ENCODE measurements around the gene THRSP. TPM values are rescaled to one million over a fixed set of nuclear protein-coding genes. Genes with fewer than 3 reads are reported as not detected.
"Not testable (repeated sequence)": the region's sequence is repeated elsewhere in the genome, so short reads cannot be mapped to it uniquely, and the experiment has no call there.

The THRSP gene
- total and polyA plus RNA-seq, 2 experiments from 2014 or later = not detected

DNA sequence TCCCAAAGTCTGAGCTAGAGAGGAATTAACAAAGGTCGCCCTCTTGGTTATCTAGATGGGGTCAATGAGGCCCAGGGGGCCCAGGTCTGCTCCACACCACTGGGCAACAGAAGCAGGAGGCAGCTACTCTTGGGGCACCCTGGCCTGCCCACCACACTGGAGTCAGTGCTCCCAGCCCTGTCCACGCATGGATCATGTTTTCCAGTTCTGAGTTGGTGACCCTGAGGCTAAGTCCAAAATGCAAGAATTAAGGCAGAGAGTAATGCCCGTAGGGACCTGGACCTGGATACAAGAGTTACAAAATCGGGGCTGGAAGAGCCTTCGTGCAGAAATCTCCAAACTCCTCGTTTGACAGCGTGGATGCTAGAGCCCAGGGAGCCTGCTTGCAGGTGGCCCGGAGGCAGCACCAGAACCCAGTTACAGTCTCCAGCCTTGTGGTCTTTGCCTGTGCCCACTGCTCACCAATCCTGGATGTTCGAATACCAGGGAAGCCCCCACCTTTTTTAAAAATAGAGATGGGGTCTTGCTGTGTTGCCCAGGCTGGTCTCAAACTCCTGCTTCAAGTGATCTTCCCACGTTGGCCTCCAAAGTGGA lies 6.1 kb upstream of the THRSP start (continued):
- TF ChIP-seq, protein P1, sequence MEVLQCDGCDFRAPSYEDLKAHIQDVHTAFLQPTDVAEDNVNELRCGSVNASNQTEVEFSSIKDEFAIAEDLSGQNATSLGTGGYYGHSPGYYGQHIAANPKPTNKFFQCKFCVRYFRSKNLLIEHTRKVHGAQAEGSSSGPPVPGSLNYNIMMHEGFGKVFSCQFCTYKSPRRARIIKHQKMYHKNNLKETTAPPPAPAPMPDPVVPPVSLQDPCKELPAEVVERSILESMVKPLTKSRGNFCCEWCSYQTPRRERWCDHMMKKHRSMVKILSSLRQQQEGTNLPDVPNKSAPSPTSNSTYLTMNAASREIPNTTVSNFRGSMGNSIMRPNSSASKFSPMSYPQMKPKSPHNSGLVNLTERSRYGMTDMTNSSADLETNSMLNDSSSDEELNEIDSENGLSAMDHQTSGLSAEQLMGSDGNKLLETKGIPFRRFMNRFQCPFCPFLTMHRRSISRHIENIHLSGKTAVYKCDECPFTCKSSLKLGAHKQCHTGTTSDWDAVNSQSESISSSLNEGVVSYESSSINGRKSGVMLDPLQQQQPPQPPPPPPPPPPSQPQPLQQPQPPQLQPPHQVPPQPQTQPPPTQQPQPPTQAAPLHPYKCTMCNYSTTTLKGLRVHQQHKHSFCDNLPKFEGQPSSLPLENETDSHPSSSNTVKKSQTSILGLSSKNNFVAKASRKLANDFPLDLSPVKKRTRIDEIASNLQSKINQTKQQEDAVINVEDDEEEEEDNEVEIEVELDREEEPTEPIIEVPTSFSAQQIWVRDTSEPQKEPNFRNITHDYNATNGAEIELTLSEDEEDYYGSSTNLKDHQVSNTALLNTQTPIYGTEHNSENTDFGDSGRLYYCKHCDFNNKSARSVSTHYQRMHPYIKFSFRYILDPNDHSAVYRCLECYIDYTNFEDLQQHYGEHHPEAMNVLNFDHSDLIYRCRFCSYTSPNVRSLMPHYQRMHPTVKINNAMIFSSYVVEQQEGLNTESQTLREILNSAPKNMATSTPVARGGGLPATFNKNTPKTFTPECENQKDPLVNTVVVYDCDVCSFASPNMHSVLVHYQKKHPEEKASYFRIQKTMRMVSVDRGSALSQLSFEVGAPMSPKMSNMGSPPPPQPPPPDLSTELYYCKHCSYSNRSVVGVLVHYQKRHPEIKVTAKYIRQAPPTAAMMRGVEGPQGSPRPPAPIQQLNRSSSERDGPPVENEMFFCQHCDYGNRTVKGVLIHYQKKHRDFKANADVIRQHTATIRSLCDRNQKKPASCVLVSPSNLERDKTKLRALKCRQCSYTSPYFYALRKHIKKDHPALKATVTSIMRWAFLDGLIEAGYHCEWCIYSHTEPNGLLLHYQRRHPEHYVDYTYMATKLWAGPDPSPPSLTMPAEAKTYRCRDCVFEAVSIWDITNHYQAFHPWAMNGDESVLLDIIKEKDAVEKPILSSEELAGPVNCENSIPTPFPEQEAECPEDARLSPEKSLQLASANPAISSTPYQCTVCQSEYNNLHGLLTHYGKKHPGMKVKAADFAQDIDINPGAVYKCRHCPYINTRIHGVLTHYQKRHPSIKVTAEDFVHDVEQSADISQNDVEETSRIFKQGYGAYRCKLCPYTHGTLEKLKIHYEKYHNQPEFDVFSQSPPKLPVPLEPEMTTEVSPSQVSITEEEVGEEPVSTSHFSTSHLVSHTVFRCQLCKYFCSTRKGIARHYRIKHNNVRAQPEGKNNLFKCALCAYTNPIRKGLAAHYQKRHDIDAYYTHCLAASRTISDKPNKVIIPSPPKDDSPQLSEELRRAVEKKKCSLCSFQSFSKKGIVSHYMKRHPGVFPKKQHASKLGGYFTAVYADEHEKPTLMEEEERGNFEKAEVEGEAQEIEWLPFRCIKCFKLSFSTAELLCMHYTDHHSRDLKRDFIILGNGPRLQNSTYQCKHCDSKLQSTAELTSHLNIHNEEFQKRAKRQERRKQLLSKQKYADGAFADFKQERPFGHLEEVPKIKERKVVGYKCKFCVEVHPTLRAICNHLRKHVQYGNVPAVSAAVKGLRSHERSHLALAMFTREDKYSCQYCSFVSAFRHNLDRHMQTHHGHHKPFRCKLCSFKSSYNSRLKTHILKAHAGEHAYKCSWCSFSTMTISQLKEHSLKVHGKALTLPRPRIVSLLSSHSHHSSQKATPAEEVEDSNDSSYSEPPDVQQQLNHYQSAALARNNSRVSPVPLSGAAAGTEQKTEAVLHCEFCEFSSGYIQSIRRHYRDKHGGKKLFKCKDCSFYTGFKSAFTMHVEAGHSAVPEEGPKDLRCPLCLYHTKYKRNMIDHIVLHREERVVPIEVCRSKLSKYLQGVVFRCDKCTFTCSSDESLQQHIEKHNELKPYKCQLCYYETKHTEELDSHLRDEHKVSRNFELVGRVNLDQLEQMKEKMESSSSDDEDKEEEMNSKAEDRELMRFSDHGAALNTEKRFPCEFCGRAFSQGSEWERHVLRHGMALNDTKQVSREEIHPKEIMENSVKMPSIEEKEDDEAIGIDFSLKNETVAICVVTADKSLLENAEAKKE (CRISPR knock-in tag; IDR thresholded peaks at IDR 0.05) = no peak
- TF ChIP-seq, protein P2, sequence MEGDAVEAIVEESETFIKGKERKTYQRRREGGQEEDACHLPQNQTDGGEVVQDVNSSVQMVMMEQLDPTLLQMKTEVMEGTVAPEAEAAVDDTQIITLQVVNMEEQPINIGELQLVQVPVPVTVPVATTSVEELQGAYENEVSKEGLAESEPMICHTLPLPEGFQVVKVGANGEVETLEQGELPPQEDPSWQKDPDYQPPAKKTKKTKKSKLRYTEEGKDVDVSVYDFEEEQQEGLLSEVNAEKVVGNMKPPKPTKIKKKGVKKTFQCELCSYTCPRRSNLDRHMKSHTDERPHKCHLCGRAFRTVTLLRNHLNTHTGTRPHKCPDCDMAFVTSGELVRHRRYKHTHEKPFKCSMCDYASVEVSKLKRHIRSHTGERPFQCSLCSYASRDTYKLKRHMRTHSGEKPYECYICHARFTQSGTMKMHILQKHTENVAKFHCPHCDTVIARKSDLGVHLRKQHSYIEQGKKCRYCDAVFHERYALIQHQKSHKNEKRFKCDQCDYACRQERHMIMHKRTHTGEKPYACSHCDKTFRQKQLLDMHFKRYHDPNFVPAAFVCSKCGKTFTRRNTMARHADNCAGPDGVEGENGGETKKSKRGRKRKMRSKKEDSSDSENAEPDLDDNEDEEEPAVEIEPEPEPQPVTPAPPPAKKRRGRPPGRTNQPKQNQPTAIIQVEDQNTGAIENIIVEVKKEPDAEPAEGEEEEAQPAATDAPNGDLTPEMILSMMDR (conservative IDR thresholded peaks at IDR 0.05; ENCODE audit: low read depth in 2 of 2) = no peak
- TF ChIP-seq CREB1 (CRISPR knock-in tag; IDR thresholded peaks at IDR 0.05; ENCODE audit: low read depth) (no peak), EZH2 (IDR thresholded peaks at IDR 0.05; ENCODE audit: low read depth, unreplicated experiment) (no peak), ZNF114 (CRISPR knock-in tag; IDR thresholded peaks at IDR 0.05) (no peak), ZNF331 (CRISPR knock-in tag; IDR thresholded peaks at IDR 0.05; ENCODE audit: low read depth) (no peak), NANOG (IDR thresholded peaks at IDR 0.05; ENCODE audit: borderline replicate concordance) (no peak)

DNA sequence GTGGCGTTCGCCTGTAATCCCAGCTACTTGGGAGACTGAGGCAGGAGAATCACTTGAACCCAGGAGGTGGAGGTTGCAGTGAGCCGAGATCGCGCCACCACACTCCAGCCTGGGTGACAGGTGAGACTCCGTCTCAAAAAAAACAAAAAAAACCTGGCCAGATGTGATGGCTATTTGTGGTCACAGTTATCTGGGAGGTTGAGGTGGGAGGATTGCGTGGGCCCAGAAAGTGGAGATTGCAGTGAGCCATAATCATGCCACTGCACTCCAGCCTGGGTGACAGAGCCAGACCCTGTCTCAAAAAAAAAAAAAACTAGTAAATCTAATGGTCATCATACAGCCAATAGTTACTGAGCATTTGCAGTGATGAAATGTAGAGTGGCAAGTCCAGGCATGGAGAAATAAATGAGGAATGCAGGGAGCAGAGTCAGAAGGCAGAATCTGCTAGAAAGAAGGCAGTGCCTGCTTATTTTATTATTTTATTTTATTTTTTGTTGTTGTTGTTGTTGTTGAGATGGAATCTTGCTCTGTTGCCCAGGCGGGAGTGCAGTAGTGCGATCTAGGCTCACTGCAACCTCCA lies 3.8 kb upstream of the THRSP start:
- ATAC-seq; H3K4me1 ChIP-seq (ENCODE audit: insufficient read depth); H3K4me3 Mint-ChIP-seq; H3K79me2 ChIP-seq (replicated peaks; ENCODE audit: insufficient read depth); H3K36me3 Mint-ChIP-seq (ENCODE audit: low read depth); H3K27me3 Mint-ChIP-seq (ENCODE audit: insufficient read depth, low read depth, poor library complexity); H3K27ac Mint-ChIP-seq; H3F3A ChIP-seq (replicated peaks; ENCODE audit: low read depth); H3K27me3 ChIP-seq (ENCODE audit: insufficient read depth); H3K9me2 ChIP-seq (ENCODE audit: insufficient read depth); H4K20me1 ChIP-seq (replicated peaks; ENCODE audit: insufficient read depth); H3K4me3 ChIP-seq; H3K27ac ChIP-seq (ENCODE audit: low read depth); H3K4me2 ChIP-seq; H3K4me1 Mint-ChIP-seq; H2AFZ ChIP-seq; H3K9me3 Mint-ChIP-seq; H3K36me3 ChIP-seq (ENCODE audit: insufficient read depth); DNase-seq (ENCODE audit: low spot score): not testable (repeated sequence)
